GM15510 (cell line): Measurements from ENCODE around the gene CORO7.

ENCODE experiments used
- POLR2A ChIP-seq: IDR thresholded peaks from 3 replicates; pipeline ENCODE4 v1.6.1; 2011; ENCODE audit warnings: borderline replicate concordance; ENCODE audit not compliant: insufficient read length; ENCODE audit errors: extremely low read depth

The CORO7 gene

DNA sequence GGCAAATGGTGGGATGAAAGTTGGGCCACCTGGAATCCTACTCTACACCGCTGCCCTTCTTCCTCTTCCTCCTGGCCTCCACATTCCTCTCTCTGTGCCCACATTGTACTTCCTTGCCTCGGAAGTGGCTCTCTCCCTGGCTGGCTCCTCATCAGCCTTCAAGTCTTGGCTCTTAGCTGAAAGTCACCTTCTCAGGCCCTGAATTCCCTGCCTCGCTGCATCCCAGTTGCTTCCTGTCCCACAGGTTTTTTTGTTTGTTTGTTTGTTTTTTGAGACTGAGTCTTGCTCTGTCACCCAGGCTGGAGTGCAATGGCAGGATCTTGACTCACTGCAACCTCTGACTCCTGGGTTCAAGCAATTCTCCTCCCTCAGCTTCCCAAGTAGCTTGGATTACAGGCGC, 62.7 kb downstream of the CORO7 start:
- TF ChIP-seq POLR2A, result no peak

DNA sequence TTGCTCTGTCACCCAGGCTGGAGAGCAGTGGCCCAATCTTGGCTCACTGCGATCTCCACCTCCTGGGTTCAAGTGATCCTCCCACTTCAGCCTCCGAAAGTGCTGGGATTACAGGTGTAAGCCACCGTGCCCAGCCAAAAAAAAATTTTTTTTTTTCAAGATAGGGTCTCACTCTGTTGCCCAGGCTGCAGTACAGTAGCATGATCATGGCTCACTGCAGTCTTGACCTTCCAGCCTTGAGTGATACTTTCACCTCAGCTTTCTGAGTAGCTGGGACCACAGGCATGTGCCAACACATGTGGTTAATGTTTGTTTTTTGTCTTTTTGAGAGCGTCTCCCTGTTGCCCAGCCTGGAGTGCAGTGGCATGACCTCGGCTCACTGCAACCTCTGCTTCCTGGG, 63.6 kb downstream of the CORO7 start:
- TF ChIP-seq POLR2A, result no peak

DNA sequence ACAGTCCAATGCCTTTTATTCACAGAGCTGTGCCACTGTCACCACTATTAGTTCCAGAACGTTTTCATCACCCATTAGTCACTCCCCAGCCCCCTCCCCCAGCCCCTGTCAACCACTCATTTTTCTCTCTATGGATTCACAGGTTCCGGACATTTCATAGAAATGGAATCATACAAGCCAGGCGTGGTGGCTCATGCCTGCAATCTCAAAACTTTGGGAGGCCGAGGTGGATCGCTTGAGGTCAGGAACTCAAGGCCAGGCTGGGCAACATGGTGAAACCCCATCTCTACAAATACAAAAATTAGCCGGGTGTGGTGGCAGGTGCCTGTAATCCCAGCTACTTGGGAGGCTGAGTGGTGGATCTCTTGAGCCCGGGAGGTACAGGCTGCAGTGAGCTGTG, 64.5 kb downstream of the CORO7 start:
- no peak for TF ChIP-seq POLR2A

DNA sequence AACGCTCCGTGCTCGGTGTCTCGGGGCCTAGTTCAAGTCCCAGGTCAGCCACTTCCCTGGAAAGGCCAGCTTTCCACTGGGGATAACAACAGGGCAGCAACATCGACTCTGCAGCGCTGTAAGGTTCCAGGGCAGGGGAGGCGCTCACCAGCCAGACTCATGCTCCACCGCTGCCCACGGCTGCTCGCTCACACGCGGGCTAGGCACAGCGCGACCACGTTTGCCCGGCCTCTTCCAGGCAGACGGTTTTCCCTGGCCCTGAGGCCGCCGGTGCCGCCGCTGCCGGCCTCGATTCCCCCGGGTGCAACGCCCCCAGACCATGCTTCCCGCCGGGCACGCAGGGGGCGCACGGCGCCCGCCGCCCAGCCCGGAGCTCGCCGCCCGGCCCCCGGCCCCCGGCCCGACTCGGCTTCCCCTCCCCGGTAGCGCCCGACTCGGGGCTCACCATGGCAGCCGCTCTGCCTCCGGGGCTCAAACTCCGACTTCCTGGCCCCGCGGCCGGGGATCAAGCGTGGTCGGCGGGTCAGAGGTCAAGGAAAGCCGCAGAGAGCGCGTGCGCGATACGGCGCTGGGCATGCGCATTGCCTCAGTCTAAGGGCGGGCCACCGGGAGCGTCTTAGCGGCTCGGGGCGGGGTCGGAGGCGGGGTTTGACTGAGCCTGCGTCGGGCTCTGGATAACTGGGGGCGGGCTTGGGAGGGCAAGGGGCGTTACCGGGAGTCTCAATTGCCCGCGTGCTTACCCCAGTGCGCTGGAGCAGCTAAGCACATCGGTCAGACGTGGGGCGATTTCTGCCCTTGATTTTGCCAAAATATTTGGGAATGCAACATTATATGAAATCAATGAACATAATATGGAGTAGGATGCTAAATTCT, 65.4 kb downstream of the CORO7 start, which contains the start of gene PAM16:
Gene PAM16, minus strand, starts transcription at position 535 of the 873 bp plus-strand sequence. Its CDS starts 87 bp downstream, at position 448.
- peak; percentile 89 for TF ChIP-seq POLR2A

DNA sequence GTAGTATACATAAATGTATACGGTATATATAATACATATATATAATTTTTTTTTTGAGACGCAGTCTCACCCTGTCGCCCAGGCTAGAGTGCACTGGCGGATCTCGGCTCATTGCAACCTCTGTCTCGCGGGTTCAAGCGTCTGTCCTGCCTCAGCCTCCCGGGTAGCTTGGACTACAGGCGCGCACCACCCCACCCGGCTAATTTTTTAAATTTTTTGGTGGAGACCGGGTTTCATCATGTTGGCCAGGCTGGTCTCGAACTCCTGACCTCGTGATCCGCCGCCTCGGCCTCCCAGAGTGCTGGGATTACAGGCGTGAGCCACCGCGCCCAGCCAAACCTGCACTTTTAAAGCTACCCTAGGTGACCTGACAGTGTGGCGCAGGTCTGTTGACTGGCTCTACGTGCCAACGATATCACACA, 66.0 kb downstream of the CORO7 start:
- no peak for TF ChIP-seq POLR2A

DNA sequence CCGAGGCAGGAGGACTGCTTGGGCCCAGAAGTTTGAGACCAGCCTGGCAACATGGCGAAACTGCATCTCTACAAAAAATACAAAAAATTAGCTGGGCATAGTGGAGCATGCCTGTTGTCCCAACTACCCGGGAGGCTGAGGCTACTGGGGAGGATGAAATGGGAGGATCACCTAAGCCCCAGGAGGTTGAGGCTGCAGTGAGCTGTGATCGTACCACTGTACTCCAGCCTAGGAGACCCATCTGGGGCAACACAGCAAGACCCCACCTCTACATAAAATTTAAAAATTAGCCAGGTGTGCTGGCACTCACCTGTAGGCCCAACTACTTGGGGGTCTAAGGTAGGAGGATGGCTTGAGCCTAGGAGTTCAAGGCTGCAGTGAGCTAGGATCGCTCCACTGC, 67.1 kb downstream of the CORO7 start:
- no peak for TF ChIP-seq POLR2A

DNA sequence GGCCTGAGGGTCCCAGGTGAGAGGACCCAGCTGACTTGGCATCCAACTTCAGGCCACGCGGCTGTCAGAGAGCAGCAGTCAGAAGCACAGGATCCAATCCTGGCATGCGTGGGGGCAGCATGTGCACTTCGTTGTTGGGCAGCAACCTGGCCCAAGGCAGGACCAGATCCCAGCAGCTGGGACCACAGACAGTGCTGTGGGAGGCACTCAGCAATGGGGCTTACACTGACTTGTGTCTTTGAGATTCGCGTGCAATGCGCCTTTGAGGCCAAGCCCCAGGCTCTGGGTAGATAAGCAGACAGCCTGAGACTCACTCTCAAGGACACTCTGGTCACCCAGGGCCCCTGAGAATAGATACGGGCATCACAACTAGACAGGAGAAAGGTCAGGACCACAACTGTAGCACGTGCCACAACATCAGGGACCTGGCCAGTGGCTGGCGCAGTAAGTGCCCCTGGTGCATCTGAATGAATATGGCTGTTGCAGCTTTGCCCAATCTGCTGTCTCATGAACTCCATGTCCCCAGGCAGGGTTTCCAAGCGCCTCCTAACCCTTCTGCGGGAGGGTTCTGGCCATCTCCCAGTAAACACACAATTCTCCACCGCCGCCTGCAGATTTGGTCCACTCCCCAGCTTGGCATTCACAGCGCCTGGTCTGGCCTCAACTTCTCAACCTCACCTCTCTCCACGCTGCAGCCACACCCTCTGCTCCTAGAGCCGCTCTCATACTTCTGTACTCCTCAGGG, 68.5 kb downstream of the CORO7 start:
- no peak for TF ChIP-seq POLR2A

DNA sequence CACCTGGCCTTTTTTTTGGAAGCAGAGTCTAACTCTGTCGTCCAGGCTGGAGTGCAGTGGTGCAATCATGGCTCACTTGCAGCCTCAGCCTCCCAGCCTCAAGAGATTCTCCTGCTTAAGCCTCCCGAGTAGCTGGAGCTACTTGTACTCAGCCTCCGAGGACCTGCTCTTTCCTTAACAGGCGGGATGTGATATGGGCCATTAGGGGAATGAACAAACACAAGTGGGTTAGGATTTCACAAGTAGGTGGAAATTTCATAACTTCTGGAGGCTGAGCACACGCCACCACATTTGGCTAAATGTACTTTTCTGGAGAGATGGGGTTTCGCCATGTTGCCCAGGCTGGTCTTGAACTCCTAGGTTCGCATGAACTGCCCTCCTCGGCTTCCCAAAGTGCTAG, 69.4 kb downstream of the CORO7 start:
- TF ChIP-seq POLR2A, result no peak

DNA sequence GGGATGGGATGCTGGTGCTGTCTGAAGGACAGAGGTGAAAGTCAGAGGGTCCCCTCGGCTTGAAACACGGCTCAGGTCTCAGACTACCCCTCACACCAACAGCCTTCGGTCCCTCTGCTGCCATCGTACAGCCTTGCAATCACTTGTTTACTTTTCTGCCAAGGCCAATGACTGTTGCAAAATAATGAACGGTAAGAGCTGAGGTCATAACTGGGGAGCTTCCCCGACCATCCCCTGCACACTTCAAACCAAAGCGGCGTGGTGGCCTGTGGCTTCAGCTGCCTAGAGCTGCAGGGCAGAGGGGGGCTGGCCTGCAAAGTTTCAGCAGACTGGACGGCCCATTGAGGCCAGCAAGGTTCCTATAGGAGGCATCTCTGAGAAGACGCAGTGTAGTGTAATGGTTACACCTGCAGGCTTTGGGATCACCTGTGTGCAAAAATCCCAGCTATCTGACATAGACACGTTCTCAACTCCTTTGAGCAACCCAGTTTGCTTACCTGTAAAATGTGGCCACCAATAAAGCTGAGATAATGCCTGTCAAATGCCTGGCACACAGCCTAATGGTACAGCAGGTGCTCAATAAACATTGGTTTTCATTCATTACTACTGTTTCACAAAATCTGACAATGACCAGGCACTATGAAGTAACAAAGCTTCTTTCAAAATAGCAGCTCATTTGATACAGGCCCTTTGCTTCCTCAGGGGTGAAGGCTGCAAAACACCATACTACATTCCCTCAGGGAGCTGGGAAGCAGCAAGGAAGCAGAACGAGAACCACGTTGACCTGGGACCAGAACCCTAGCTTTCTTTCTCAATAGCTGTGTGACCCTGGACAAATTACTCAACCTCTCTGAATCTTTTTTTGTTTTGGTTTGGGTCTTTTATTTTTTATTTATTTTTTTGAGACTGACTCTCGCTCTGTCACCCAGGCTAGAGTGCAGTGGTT, 70.3 kb downstream of the CORO7 start:
- no peak for TF ChIP-seq POLR2A

DNA sequence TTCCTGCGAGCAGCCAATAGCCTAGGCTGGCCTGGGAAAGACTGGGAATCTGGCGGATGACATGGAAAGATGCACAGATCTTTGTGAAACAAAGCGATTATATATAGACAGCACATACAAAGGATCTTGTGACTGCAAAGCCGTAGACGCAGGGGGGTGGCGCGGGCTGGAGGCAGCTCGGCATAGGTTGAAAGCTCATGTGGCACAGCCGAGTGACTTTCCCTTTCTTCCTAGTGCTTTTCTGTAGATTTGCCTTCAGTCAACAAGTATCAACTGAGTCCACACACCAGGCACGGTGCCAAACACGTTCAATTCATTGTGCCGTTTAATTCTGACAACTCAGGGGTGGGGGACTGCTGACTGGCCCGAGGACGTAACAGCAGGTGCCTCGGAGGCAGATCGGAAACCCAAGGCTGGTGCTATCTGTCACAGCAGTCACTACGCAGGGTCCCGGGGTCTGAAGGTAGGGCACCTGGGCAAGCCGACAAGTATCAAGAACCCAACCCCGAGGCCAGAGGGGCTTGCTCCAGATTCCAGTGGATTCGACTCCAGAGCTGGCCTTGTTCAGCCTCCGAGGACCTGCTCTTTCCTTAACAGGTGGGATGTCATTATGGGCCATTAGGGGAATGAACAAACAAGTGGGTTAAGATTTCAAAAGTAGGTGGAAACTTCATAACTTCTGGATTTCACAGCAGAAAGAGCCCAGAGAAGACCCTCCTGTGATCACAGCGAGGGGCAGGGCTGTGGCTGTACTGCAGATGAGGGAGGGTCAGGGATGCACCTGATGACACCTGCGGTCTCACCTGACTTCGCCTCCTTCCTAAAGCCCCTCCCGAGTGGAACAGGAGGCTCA, 71.2 kb downstream of the CORO7 start:
- no peak for TF ChIP-seq POLR2A

DNA sequence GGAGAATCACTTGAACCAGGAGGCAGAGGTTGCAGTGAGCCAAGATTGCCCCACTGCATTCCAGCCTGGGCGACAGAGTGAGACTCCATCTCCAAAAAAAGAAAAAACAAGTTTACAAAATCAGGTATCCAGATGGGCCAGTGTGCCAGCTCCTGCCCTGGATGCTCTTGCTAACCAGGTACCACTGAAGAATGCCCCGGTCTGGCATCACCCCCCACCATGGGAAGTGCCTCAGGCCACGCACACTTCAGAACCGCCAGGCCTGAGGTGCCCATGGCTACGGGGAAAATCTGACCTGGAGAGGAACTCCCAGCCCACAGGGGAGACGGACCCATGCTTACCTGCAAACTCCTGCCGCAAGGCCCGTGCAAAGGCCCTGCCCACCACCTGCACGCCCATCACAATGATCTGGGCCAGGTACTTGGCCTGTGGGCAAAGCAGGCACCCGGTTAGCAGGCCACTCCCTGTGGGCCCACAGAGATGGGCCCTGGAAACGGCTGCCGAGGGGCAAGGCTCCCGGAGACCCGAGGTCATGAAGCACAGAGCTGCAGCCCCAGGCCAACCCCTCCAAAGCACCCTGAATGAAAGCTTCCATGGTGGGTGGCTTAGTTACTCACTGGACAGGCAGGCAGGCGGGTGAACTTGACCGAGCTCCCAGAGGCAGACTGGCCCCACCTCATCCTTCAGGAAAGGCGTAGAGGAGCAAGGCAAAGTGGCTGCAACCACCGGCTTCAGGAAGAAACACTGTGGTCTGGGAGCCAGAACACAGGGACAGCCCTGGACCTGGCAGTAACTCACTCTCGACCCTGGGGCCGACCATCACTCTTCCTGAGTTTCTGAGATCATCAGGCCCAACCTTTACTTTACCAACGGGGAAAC, 73.3 kb downstream of the CORO7 start:
- TF ChIP-seq POLR2A, result no peak

DNA sequence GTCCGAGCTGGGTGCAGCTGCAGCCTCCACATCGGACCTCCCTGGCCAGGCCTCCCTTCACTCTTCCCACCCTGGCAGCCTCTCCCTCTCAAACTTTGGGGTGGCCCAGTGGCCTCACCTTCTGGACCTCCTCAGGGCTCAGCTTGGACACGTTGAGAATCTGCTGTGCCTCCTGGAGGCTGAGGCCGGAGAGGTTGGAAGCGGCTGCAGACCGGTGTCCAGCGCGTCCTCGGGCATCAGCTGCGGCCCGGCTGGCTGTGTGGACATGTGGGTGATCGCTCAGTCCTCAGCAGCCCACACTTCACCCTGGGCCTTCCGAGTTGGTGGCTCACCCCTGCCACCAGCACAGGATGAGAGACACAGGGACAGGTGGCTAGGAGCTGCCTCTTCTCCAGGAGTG, 75.1 kb downstream of the CORO7 start:
- TF ChIP-seq POLR2A, result no peak

DNA sequence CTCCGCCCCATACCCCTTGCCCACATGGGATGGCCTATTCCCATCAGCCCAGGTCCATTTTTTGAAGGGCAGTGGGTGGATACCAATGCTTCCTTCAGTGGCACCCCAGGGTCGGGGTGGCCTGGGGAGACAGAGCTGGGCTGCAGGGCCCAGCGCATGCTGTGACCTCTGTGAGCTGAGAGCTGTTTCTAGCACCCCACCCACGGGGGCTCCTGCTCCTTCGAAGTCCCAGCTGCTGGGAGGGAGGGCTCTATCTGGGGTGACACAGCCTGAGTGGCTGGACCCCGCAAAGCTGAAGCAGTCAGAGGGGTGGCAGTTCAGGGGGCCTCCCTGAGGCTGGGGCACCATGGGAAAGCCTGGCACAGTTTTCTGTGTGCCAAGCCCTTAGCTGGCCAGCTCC, 76.0 kb downstream of the CORO7 start:
- no peak for TF ChIP-seq POLR2A
